Fibroblast of villous mesenchyme (primary cell): ENCODE measurements around the gene SHC2. TPM values are rescaled to one million over a fixed set of nuclear protein-coding genes. Genes with fewer than 3 reads are reported as not detected.

Source experiments
- DNase-seq: peaks from one replicate; pipeline ENCODE4 v3.0.0-alpha.2; 2010; ENCODE audit warnings: low read depth
- H3K4me3 ChIP-seq: 2 replicates; pipeline ENCODE4 v1.5.1; 2011; ENCODE audit warnings: low read depth, mild to moderate bottlenecking, low read length
- total RNA-seq: library from RNA; depleted of rRNA; stranded (reverse); fragments of >200 nt; gene quantifications from 2 replicates; pipeline ENCODE4 v1.2.3, GENCODE V29; 2012
- TF ChIP-seq, protein P1 (sequence below): IDR thresholded peaks from 2 replicates; pipeline ENCODE4 v1.5.1; 2012; ENCODE audit warnings: low read depth, mild to moderate bottlenecking, low read length; ENCODE audit not compliant: insufficient read depth

SHC2 gene
- total RNA-seq, 1 donor = 0.43 TPM

GRCh38 chr19:372306-372890 lies 88.4 kb downstream of the SHC2 start:
- TF ChIP-seq, protein P1, sequence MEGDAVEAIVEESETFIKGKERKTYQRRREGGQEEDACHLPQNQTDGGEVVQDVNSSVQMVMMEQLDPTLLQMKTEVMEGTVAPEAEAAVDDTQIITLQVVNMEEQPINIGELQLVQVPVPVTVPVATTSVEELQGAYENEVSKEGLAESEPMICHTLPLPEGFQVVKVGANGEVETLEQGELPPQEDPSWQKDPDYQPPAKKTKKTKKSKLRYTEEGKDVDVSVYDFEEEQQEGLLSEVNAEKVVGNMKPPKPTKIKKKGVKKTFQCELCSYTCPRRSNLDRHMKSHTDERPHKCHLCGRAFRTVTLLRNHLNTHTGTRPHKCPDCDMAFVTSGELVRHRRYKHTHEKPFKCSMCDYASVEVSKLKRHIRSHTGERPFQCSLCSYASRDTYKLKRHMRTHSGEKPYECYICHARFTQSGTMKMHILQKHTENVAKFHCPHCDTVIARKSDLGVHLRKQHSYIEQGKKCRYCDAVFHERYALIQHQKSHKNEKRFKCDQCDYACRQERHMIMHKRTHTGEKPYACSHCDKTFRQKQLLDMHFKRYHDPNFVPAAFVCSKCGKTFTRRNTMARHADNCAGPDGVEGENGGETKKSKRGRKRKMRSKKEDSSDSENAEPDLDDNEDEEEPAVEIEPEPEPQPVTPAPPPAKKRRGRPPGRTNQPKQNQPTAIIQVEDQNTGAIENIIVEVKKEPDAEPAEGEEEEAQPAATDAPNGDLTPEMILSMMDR = no peak
- H3K4me3 ChIP-seq = no peak overlapping the region
- DNase-seq = peak; percentile 48

DNA sequence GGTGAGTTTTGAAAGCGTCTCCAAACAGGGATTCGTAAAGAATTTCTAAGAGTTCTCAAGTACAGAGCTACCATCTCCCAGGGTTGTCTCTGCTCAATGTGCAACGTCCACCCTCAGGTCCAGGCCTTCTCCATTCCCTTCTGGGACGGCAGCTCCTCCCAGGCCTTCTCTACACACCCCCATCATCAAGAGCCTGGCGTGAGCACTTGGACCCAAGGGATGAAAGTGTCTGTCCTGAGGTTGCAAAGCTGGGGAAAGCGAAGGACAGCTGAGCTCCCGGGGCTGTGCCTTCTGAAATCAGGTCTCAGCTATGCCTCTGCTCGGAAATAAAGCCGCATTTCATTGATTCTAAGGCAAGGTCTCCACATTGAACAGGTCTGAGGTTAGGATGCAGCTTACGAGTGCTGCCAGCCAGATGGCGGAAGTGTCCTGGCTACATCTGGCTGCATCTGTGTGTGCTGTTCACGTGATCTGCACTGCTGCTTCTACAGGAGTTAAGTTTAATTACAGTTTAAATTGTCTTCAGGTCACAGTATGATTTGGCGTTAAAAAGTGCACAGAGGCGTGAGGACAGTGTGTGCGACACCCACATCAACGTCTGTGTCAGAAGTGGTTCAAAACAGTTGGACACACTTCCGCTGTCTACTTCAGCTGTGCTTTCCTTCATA lies 89.2 kb downstream of the SHC2 start:
- TF ChIP-seq, protein P1 = no peak
- no peak overlapping the region for H3K4me3 ChIP-seq
- DNase-seq = peak; percentile 22

- no peak for DNase-seq
- TF ChIP-seq, protein P1 = no peak
- H3K4me3 ChIP-seq = no peak overlapping the region
Observed at GRCh38 chr19:370641-371330, 90.0 kb downstream of the SHC2 start.

DNA sequence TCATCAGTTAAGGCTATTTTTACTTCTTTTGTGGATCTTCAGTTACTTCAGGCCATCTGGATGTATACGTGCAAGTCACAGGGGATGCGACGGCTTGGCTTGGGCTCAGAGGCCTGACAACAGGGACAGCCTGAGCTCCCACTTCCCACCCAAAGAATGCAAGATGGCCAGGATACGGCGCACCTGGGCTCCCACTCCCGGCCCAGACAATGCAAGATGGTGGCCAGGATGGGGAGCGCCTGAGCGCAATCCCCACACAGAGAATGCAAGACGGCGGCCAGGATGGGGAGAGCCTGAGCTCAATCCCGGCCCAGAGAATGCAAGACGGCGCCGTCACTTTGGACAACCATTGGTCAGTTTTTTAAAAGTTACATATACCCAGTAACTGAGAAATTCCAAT lies 91.0 kb downstream of the SHC2 start:
- TF ChIP-seq, protein P1 = no peak
- no peak overlapping the region for H3K4me3 ChIP-seq
- no peak for DNase-seq

GRCh38 chr19:369256-369655 lies 91.6 kb downstream of the SHC2 start:
- DNase-seq = no peak
- H3K4me3 ChIP-seq = no peak overlapping the region
- TF ChIP-seq, protein P1 = no peak

DNA sequence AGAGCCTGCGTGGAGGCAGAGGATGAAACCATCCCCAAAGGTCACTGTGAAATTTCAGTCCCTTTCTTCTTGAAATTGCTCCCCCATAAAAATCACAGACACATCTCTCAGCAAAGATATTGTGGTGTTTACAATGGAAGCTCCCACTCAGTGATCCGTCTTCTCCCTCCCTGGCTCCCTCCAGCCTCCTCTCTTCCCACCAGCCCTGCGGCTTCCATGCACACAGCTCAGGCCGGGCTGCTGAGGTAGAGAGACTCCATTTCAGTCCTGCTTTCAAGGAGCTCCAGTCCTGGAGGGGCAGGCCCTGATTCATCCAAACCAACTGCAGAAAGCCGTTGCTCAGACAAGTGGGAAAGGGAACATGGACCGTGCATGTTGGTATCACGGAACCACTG lies 92.2 kb downstream of the SHC2 start:
- H3K4me3 ChIP-seq = no peak overlapping the region
- TF ChIP-seq, protein P1 = no peak
- no peak for DNase-seq
